ENCODE measurements around the gene CFAP100.

- TF ChIP-seq POLR2AphosphoS5 (IDR thresholded peaks at IDR 0.05; ENCODE audit: low read depth, low read length) (no peak), EZH2phosphoT487 (IDR thresholded peaks at IDR 0.05; ENCODE audit: borderline replicate concordance) (no peak), YY1 (IDR thresholded peaks at IDR 0.05; ENCODE audit: extremely low read depth, insufficient replicate concordance, low read depth, low read length) (no peak), CTCF (IDR thresholded peaks at IDR 0.05 in 2 of 3, conservative IDR thresholded peaks at IDR 0.05 in 1 of 3; ENCODE audit: borderline replicate concordance in 1 of 3, insufficient read depth in 1 of 3, low read depth in 2 of 3, low read length in 2 of 3) (no peak), JUND (IDR thresholded peaks at IDR 0.05) (no peak), POLR2A (IDR thresholded peaks at IDR 0.05; ENCODE audit: borderline replicate concordance, extremely low read depth, insufficient read depth, insufficient read length) (no peak), SP1 (IDR thresholded peaks at IDR 0.05; ENCODE audit: low read depth) (no peak), CEBPB (IDR thresholded peaks at IDR 0.05; ENCODE audit: low read depth) (no peak), EZH2 (IDR thresholded peaks at IDR 0.05) (no peak), ZBTB33 (IDR thresholded peaks at IDR 0.05; ENCODE audit: extremely low read depth, insufficient replicate concordance, low read length) (no peak)
- TF ChIP-seq, protein P1, sequence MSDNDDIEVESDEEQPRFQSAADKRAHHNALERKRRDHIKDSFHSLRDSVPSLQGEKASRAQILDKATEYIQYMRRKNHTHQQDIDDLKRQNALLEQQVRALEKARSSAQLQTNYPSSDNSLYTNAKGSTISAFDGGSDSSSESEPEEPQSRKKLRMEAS (IDR thresholded peaks at IDR 0.05) = no peak
These were observed 14.5 kb upstream of the CFAP100 start for GRCh38 chr3:126380011-126380768.
